OCI-LY3 (cell line): ENCODE measurements around the gene GFI1B.

Experiments used
- CTCF ChIP-seq: fragments of 200-600, 300-600 bp; sonication (generic); IDR thresholded peaks from 2 replicates; pipeline ENCODE4 v1.5.1; 2014; ENCODE audit warnings: antibody characterized with exemption, low read length, low read depth
- EZH2phosphoT487 ChIP-seq: fragments of 200-600 bp; shearing (Covaris generic); IDR thresholded peaks from 2 replicates; pipeline ENCODE4 v1.6.1; 2018; ENCODE audit warnings: antibody characterized with exemption, mixed run types, low read depth

GRCh38 chr9:133023117-133023890 is 44.8 kb downstream of the GFI1B start:
- TF ChIP-seq CTCF (no peak), EZH2phosphoT487 (no peak)
